ENCODE measurements around the gene POMT1.

GRCh38 chr9:131517761-131518190, 15.1 kb downstream of the POMT1 start:
- TF ChIP-seq CTCF (IDR thresholded peaks at IDR 0.05), result no peak
- TF ChIP-seq ZFX (IDR thresholded peaks at IDR 0.05; ENCODE audit: borderline replicate concordance), result no peak
